ENCODE results near the gene MVD. TPM values are rescaled to one million over a fixed set of nuclear protein-coding genes. Genes with fewer than 3 reads are reported as not detected.

The MVD gene
- total and polyA plus RNA-seq, 2 of the 4 experiments (the other 2 are of a cell fraction), result 18.3 to 28.4 TPM

DNA sequence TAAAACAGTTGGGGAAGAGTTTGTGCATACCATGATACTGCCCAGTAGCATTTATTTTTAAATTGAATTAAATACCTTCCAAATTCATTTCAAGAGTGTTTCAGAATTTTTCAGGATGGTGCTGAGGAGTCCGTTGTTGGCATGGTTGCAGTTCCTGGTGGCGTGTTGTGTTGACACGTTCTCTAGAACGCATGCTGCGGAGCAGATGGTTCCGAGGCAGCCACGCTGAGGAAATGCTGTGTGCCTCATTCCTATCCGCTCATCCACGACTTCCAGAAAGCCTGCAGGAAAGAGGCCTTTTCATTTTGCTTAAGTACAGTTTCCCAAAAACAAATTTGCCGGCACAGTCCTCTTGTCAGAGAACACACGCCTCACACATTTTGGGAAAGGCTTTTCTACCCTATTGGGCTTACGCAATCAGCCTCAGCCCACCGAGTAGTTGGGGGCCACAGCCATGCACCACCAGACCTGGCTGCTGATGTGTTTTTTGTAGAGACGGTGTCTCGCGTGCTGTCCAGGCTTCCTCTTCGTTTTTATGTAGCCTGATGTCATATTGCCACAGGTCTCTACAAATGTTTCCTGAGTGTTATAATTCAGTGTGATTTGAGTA, 56.6 kb downstream of the MVD start:
- ATAC-seq (ENCODE audit: low read depth), result no peak
- no peak for TF ChIP-seq RFX5 (IDR thresholded peaks at IDR 0.05; ENCODE audit: low read depth, low read length)
- no peak for TF ChIP-seq CHD1 (IDR thresholded peaks at IDR 0.05; ENCODE audit: low read depth, low read length)
- TF ChIP-seq MAZ (IDR thresholded peaks at IDR 0.05; ENCODE audit: borderline replicate concordance, low read depth, low read length), result no peak
- peak; percentile 60 for TF ChIP-seq CEBPB (IDR thresholded peaks at IDR 0.05; ENCODE audit: low read depth, low read length)
- TF ChIP-seq, protein P1, sequence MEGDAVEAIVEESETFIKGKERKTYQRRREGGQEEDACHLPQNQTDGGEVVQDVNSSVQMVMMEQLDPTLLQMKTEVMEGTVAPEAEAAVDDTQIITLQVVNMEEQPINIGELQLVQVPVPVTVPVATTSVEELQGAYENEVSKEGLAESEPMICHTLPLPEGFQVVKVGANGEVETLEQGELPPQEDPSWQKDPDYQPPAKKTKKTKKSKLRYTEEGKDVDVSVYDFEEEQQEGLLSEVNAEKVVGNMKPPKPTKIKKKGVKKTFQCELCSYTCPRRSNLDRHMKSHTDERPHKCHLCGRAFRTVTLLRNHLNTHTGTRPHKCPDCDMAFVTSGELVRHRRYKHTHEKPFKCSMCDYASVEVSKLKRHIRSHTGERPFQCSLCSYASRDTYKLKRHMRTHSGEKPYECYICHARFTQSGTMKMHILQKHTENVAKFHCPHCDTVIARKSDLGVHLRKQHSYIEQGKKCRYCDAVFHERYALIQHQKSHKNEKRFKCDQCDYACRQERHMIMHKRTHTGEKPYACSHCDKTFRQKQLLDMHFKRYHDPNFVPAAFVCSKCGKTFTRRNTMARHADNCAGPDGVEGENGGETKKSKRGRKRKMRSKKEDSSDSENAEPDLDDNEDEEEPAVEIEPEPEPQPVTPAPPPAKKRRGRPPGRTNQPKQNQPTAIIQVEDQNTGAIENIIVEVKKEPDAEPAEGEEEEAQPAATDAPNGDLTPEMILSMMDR (conservative IDR thresholded peaks at IDR 0.05; ENCODE audit: low read depth, low read length), result no peak
- dilution Hi-C loops (cut with HindIII; ENCODE audit: low sequenced_read_pairs, unreplicated experiment), result no loop called here

More for the DNA sequence above, 56.6 kb downstream of the MVD start:
- H3K14ac ChIP-seq (replicated peaks; ENCODE audit: low read depth, low read length), result no peak overlapping the region
- no TSS peak for BruUV-seq (replicated peaks)
- H3K9ac ChIP-seq (ENCODE audit: low read depth, low read length), result no peak overlapping the region
- H2BK120ac ChIP-seq (ENCODE audit: low read depth, low read length), result no peak overlapping the region
- H3K27ac ChIP-seq (ENCODE audit: insufficient read depth, low read length), result no peak overlapping the region
- H3K56ac ChIP-seq (ENCODE audit: extremely low read depth, insufficient read depth, low read length), result no peak overlapping the region
- peaks cover 51% of the 10 kb centered on the region for H3K36me3 ChIP-seq (ENCODE audit: control insufficient read depth, insufficient read depth, low read length)
- ChIA-PET CTCF (no interaction called here), POLR2A (ENCODE audit: unreplicated experiment) (no interaction called here)
- H2AFZ ChIP-seq (replicated peaks; ENCODE audit: low read length, poor library complexity), result no peak overlapping the region
- no peak overlapping the region for H3K4ac ChIP-seq (ENCODE audit: low read depth, low read length)
- no peak overlapping the region for H3K18ac ChIP-seq (ENCODE audit: low read depth, low read length)
- no peaks in the 10 kb centered on the region for H3K4me1 ChIP-seq (ENCODE audit: control insufficient read depth, insufficient read depth, low read length)
- H3K4me2 ChIP-seq (ENCODE audit: low read depth, low read length), result no peak overlapping the region
- no peak overlapping the region for H4K91ac ChIP-seq (ENCODE audit: insufficient read depth, low read depth, low read length)
- 0 out of 2 replicates have a peak, but pooled peaks cover 8% of the 10 kb centered on the region for H3K9me1 ChIP-seq (ENCODE audit: insufficient read depth, low read length)
- H4K20me1 ChIP-seq (ENCODE audit: insufficient read depth, low read length), result peaks cover 30% of the 10 kb centered on the region
- H4K8ac ChIP-seq (ENCODE audit: low read depth in 2 of 2, low read length in 2 of 2), result no peak overlapping the region
- intact Hi-C loops (cut with micrococcal nuclease) (no loop called here), in situ Hi-C loops (cut with MboI; ENCODE audit: low sequenced_read_pairs) (no loop called here)
- H2BK20ac ChIP-seq (ENCODE audit: low read depth, low read length), result no peak overlapping the region
- no peaks in the 10 kb centered on the region for H3K9me3 ChIP-seq (ENCODE audit: control insufficient read depth, insufficient read depth, low read length)
- H2AK5ac ChIP-seq (ENCODE audit: low read depth, low read length), result no peak overlapping the region
- H2AK9ac ChIP-seq (replicated peaks; ENCODE audit: low read depth, low read length, poor library complexity), result no peak overlapping the region
- H3K4me3 ChIP-seq (ENCODE audit: insufficient read depth, low read depth, low read length), result no peak overlapping the region
- no peak overlapping the region for H2BK5ac ChIP-seq (ENCODE audit: low read depth, low read length, poor library complexity, severe bottlenecking)
- no peak for DNase-seq
- no peak overlapping the region for H2BK15ac ChIP-seq (ENCODE audit: low read depth, low read length)
- H3K23ac ChIP-seq (ENCODE audit: low read depth, low read length), result no peak overlapping the region
- peaks cover 6 to 47% of the 10 kb centered on the region in 2 experiments; a peak in 3 of 4 replicates for H3K79me1 ChIP-seq (ENCODE audit: low read depth in 1 of 2, low read length in 2 of 2)
- WGBS, 2 experiments (ENCODE audit: extremely low coverage in 2 of 2, insufficient read length in 1 of 2), result 98% methylated on average over 9 of the region's 17 CpGs; no CpG with 5 or more reads in 1 of the 2 experiments
- no peaks in the 10 kb centered on the region for H3K27me3 ChIP-seq (ENCODE audit: control insufficient read depth, insufficient read depth, low read length)
- no peak overlapping the region for H4K5ac ChIP-seq (ENCODE audit: low read depth, low read length)
